SHP77 (cell line): ENCODE results near the gene UBXN4.
"Not testable (repeated sequence)": the region's sequence is repeated elsewhere in the genome, so short reads cannot be mapped to it uniquely, and the experiment has no call there.

Experiments used
- DNase-seq, 2 experiments: peaks; one replicate each; lab custom pipeline; 2025; lab: John Stamatoyannopoulos, UW

The UBXN4 gene

GRCh38 chr2:135762530-135762929 lies 20.9 kb downstream of the UBXN4 start:
- no peak for DNase-seq

DNA sequence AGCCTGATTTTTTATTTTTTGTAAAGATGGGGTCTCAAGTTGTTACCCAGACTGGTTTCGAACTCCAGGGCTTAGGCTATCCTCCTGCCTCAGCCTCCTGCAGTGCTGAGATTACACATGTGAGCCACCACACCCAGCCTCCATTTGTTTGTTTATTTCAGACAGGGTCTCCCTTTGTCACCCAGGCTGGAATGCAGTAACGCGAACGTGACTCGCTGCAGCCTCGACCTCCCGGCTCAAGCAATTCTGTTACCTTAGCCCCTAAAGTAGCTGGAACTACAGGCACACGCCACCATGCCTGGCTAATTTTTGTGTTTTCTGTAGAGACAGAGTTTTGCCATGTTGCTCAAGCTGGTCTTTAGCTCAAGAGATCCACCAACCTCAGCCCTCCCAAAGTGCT lies 27.2 kb downstream of the UBXN4 start:
- DNase-seq: no peak

DNA sequence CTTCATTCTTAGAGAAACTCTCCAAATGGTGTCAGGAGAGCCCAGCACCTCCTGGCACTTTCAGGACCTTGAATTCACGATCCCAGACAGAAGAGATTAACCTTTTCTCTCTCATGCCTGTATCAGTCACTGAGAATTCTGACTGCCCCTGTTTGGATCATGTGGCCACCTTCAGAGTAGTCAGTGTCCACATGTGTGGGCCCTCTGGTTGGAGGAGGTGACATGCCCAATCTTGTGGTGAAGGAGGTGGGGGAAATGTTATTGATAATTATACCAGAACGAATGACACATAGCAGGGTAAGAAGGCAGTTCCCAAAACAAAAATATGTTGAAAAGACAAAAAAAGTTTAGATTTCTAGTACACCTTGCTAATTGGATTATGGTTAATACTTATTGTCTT lies 31.7 kb downstream of the UBXN4 start:
- DNase-seq: no peak

DNA sequence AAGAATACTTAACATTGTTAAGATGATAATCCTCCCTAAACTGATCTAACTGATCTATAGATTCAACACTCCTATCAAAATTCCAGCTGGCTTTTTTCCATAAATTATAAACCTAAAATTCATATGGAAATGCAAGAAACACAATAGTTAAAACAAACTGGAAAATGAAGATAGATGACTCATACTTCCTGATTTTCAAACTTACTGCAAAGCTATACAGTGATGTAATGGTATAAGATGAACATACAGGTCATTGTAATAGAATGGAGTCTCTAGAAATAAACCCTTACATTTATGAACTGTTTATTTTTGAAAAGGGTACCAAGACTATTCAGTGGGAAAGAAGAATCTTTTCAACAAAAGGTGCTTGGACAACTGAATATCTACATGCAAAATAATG lies 32.3 kb downstream of the UBXN4 start:
- no peak for DNase-seq

DNA sequence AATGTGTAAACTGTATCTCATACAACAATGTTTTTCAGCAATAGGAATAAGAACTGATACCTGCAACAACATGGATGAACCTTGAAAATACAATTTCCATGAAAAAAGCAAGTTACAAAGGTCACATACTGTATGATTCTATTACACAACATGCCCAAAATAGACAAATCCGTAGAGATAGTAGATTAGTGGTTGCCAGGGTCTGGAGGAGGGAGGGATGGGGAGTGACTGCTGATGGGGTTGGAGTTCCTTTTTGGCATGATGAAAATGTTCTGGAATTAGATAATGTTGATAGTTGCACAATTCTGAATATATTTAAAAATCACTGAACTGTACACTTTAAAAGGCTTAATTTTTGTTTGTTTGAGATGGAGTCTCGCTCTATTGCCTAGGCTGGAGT lies 33.8 kb downstream of the UBXN4 start:
- DNase-seq: no peak

DNA sequence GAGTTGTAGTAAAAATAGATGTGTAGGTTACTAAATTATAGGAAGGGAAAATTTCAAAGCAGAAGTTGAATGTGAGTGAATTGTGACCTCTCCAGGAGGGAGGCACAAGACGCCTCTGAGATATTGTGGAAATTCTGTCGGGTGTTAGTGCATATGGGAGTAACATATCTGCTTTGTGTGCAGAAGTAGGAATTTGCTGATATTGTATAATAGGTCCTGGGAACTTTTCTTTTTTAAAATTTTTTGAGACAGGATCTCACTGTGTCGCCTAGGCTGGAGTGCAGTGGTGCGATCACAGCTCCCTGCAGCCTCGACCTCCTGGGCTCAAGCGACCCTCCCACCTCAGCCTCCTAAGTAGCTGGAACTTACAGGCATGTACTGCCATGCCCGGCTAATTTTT lies 34.7 kb downstream of the UBXN4 start:
- no peak for DNase-seq

DNA sequence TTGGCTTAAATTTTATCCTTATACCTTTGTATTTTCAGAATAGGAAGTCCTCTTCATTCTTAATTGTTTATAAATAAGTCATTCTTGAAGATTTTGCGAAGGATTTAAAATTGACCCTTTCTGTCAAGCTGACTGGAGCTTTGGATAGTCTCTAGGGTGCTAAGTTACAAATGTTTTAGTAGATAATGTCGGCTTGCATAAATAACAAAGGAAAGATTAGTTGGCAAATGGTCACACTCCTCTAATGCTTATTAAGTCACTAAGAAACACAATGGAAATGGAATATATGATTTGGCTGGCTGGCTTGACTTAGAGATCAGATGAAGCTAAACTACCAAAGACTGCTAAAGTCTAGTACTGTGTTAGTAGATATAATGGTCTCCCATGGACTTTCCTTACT lies 40.6 kb downstream of the UBXN4 start:
- no peak for DNase-seq

- DNase-seq: no peak
Observed at GRCh38 chr2:135783439-135783838, 41.8 kb downstream of the UBXN4 start.

GRCh38 chr2:135785032-135785431 lies 43.4 kb downstream of the UBXN4 start:
- DNase-seq: no peak

- DNase-seq: no peak
Observed at GRCh38 chr2:135786823-135787222, 45.2 kb downstream of the UBXN4 start.

DNA sequence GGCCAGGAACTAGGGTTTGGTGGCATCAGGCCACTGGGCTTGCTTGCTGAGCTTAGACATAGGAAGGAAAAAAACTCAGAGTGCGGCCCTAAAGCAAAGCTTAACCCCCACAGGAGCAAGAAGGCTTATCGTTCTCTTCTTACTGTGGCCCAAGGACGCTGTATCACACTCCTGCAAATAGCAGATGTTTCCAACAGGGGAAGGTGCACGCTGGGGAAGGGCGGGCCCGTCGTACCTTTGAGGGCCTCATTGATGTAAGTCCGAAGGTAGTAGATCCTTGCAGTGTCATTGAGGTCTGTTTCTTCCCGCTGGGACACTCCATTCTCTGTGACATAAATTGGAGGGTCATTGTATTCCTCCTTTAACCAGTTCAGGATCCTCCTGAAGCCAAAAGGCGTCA lies 48.8 kb downstream of the UBXN4 start:
- no peak for DNase-seq

DNA sequence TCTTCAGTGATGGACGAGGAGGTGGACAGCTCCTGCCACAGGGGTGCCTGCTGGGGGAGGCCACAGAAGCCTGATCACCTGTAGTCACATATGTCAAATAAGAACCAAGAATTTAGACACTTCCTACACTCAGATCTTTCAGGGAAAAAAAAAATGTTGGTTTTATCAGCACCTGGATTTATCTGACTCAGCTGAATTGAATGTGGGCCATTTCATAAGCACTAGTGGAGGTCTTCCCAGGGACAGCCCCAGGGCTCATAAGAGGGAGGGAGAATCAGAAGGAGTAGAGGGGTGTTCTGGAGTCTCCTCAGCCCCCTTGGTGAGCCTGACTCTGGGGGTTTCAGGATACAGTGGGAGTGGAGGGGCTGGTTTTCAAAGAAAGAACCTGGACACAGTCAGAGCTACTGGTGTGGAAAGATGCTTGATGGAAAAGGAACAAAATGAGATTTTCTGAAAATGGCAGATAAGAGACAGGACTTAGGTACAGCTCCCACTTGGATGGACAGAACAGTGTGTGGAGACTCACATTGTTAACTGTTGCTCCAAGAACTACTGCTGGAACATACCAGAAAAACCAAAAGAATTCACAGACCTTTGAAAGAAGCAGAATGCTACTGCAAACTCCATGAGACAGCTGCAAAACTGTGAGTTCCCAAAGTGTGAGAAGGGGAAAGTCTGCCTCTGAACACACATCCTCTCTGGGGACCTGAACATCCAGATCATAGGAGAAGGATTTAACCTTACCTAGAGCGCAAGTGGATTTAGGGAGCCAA lies 49.9 kb downstream of the UBXN4 start:
- DNase-seq: no peak

GRCh38 chr2:135792401-135793150 lies 50.9 kb downstream of the UBXN4 start:
- no peak for DNase-seq

GRCh38 chr2:135795641-135796040 lies 54.0 kb downstream of the UBXN4 start:
- not testable (repeated sequence) for DNase-seq

GRCh38 chr2:135796606-135797005 lies 55.0 kb downstream of the UBXN4 start:
- DNase-seq: no peak

DNA sequence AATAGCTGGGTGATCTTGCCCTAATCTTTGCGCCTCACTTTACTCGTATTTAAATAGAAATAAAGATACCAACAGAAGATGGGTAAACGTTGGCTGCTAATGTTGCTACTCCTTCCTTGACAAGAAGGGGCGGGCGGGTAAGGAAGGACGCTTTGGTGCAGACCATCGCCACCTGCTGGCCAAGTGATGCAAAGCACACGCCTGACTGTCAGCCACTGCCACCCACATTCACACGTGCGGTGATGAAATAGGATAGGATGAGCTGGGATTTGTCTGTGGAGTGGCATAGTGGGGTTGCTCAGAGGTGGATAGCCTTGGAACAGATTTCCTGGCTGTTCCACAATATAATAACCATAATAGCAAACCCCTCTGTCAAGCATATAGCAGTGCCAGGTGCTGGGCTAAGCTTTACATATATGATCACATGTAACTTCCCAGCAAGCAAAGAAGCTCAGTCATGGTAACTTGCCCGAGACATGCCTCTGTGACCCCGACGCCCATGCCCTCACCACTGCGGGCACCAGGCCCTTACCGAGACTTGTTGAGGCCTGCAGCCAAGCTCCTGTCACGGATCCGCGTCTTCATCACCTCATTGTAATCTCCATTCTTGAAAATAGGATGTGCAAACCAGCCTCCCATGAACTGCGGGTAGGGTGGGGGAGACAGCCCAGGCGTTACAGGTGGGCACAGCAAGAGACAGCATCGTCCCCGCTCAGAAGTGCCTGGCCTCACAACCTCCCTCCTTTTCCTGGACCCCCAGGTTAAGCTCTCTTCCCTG lies 56.0 kb downstream of the UBXN4 start:
- peak in 1 of 2 experiments; percentile 45 for DNase-seq

GRCh38 chr2:135798275-135798705 lies 56.6 kb downstream of the UBXN4 start:
- no peak for DNase-seq

- no peak for DNase-seq
Observed at GRCh38 chr2:135798762-135799161, 57.1 kb downstream of the UBXN4 start.

DNA sequence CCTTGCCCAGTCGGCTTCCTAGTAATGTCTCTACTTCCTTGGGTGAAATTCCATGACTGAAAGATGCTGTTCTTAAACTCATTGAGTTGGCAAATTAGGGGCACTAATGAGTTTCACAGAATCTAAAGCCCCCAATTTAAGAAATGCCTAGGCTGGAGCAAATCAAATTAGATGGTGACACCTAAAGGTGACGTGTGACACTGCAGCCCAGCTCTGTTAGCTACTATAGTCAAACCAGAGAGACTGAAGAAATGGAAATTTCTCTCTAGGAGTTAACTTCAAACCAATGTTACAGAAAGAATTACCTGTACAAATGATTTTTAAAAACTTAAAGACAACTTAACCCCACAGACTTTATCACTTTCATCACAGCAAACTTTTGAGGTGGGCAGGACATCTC lies 58.1 kb downstream of the UBXN4 start:
- DNase-seq: no peak

DNA sequence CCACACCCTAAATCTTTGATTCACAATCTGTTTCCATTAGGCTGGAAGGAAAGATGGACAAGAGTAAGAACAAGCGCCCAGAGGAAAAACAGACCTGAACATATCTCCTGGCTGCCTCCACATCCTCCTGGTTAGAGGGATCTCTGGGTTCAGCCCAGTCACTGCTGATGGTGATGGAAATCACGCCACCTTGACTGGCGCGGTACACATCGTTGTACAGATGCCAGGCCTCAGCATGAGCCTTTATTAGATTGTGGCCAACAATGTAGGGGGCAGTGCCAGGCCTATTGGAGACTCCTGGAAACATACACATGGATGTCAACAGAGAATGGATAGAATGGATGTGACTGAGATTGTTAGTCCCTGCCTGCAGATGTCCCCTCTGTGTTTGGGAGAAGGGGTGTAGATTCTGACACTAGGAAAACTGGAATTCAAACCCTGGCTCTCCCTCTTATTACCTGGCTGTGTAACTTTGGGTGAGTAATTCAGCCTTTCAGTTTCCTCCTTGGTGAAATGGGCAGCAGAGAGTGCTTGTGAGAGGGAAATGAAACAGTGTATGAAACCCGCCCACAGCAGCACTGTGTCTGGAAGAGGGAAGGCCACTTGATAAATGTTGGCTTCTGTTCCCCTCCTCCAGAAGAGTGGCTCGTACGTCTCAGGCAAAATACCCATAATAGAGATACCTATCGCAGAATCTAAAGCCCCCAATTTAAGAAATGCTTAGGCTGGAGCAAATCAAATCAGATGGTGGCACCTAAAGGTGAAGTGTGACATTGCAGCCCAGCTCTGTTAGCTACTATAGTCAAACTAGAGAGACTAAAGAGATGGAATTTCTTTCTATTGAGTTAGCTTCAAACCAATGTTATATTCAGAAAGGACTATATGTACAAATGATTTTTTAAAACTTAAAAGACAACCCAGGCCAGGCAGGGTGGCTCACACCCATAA lies 59.1 kb downstream of the UBXN4 start:
- no peak for DNase-seq

DNA sequence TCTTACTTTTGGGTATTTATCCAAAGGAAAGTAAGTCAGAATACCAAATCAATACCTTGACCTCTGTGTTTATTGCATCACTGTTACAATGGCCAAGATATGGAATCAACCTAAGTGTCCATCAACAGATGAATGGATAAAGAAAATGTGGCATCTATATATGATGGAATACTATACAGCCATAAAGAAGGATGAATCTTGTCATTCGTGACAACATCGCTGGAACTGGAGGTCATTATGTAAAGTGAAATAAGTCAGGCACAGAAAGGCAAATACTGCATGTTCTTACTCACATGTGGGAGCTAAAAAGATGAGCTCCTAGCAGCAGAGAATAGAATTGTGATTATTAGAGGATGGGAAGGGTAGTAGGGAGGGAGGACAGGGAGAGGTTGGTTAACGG lies 60.7 kb downstream of the UBXN4 start:
- no peak for DNase-seq

DNA sequence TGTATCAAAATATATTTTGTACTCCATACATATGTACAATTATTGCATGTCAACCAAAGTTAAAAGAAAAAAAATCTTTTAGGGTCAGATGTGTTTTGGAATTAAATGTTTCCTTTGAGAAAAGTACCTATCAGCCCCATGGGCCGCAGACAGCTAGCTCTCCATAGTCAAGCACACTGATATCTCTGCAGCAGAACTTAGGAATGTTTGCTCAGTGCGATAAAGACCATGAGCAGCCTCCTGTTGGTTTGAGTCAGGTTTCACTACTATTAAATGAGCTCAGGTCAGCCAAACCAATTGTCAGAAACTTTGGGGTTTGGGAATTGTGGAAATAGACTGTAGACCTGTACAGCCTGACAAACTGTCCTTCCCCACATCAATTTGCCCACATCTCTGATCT lies 61.6 kb downstream of the UBXN4 start:
- DNase-seq: no peak
